Lower leg skin (tissue), 4 donors: ENCODE measurements around the gene NFX1. TPM values are rescaled to one million over a fixed set of nuclear protein-coding genes. Genes with fewer than 3 reads are reported as not detected.
"Not testable (repeated sequence)": the region's sequence is repeated elsewhere in the genome, so short reads cannot be mapped to it uniquely, and the experiment has no call there.

ENCODE experiments used
- DNase-seq, 2 donors: peaks; one replicate each; pipeline ENCODE4 v3.0.0-alpha.2; 2019; ENCODE audit warnings: low spot score in 2 of 2
- H3K4me3 ChIP-seq: fragments of 200-600 bp; sonication (generic); 2 replicates; pipeline ENCODE4 v1.5.1; 2017; ENCODE audit warnings: mild to moderate bottlenecking, low read depth; ENCODE audit not compliant: poor library complexity, severe bottlenecking
- CTCF ChIP-seq, 3 donors: fragments of 450-650 bp; IDR thresholded peaks; one replicate each; pipeline ENCODE4 v1.5.1; 2016; ENCODE audit warnings: antibody characterized with exemption in 3 of 3, mild to moderate bottlenecking in 3 of 3, moderate library complexity in 2 of 3
- POLR2A ChIP-seq, 2 donors: fragments of 450-650 bp; IDR thresholded peaks; one replicate each; pipeline ENCODE4 v1.6.1; 2016 to 2017; ENCODE audit warnings: antibody characterized with exemption in 2 of 2, mild to moderate bottlenecking in 1 of 2, moderate library complexity in 1 of 2
- WGBS, 2 donors: methylation state at CpG; one replicate each; pipeline ENCODE4 v1.1.5; 2018; 5-methylcytosine and 5-hydroxymethylcytosine counted together
- intact Hi-C: fragments of 100-400 bp; cut with DNase I; formaldehyde crosslinking; loops from one replicate; pipeline ENCODE4 v1.15.0; 2023; ENCODE audit warnings: low total_unique reads
- total RNA-seq, 4 donors: library from RNA; depleted of rRNA; stranded (reverse); fragments of >200 nt; gene quantifications; one replicate each; pipeline ENCODE4 v1.1.0, GENCODE V29; 2016

NFX1 gene
- total RNA-seq, 4 donors from 2014 or later, result 39.3 to 53.6 (median 47.1) TPM

DNA sequence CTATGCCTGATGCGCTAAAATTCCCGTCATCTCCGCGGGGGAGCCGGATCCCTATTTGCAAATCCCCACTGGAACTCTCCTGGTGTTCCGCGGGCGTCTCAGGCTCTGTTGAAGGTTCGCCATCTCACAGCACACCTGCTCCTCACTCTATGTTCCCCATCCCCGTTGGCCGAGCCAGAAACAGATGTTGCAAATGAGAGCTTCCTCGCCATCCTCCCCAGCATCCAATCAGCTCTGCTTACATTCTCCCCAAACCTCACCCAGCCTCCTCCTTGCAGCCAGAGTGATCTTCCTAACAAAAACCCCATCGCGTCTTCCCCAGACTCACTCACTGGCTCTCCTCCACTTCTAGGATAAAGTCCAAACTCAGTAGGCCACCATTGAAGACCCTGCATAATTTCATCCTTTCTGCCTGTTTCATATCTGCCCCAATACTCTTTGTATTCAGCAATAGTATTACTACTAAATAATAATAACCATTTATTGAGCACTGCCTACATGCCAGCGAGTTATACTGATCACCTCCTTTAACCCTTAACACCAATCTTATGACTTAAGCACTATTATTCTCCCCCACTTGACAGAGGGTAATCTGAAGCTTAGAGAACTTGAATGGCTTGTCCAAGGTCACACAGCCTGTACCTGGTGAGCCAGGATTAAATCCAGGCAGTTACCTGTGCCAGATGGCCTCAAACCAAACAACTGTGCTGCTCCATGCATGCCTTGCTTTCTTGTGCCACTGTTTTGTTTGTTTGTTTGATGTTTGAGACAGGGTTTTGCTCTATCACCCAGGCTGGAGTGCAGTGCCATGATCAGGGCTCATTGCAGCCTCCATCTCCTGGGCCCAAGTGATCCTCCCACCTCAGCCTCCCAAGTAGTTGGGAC lies 98.0 kb downstream of the NFX1 start:
- no peak for DNase-seq
- TF ChIP-seq CTCF (IDR thresholded peaks at IDR 0.05) (no peak), POLR2A (IDR thresholded peaks at IDR 0.05) (no peak)
- WGBS, 2 donors, result 81 to 85% methylated on average over 15 of the region's 15 CpGs
- intact Hi-C loops, result no loop called here
- no peak overlapping the region for H3K4me3 ChIP-seq

- 20 to 24% methylated on average over 9 of the region's 9 CpGs for WGBS, 2 donors
- H3K4me3 ChIP-seq, intact Hi-C loops: not testable (repeated sequence)
- DNase-seq, result peak in 1 of 2 donors; percentile 45
These were observed 100.9 kb downstream of the NFX1 start for GRCh38 chr9:33391111-33391771.

- DNase-seq, intact Hi-C loops: not testable (repeated sequence)
- 64 to 65% methylated on average over 7 of the region's 7 CpGs for WGBS, 2 donors
These were observed 102.3 kb downstream of the NFX1 start for GRCh38 chr9:33392591-33393021.

DNA sequence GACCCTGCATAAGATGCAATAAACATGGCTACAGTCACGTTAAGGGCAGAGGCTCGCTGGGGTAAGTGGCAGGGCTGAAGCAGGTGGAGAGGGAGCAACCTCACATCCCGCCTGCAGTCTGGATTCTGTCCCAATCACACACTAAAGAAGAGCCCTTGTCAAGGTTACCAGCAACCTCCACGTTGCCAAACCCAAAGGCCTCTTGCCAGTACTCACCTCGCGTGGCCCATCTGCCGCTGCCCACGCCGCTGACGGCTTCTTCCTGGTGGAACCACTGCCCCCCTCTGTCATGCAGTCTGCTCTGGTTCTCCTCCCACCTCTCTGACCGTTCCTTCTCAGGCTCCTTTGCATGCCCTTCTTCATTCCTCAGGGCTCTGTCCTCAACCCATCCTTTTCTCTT lies 103.3 kb downstream of the NFX1 start:
- DNase-seq, result no peak
- intact Hi-C loops, result no loop called here
- H3K4me3 ChIP-seq, result no peak overlapping the region
- 68 to 70% methylated on average over 11 of the region's 11 CpGs for WGBS, 2 donors
- TF ChIP-seq CTCF (IDR thresholded peaks at IDR 0.05) (no peak), POLR2A (IDR thresholded peaks at IDR 0.05) (no peak)

More at GRCh38 chr9:33392591-33393021, 102.3 kb downstream of the NFX1 start:
- H3K4me3 ChIP-seq, result not testable (repeated sequence)

GRCh38 chr9:33393986-33394385 lies 103.7 kb downstream of the NFX1 start:
- intact Hi-C loops, H3K4me3 ChIP-seq, DNase-seq: not testable (repeated sequence)
- 53 to 77% methylated on average over 3 of the region's 3 CpGs for WGBS, 2 donors

DNA sequence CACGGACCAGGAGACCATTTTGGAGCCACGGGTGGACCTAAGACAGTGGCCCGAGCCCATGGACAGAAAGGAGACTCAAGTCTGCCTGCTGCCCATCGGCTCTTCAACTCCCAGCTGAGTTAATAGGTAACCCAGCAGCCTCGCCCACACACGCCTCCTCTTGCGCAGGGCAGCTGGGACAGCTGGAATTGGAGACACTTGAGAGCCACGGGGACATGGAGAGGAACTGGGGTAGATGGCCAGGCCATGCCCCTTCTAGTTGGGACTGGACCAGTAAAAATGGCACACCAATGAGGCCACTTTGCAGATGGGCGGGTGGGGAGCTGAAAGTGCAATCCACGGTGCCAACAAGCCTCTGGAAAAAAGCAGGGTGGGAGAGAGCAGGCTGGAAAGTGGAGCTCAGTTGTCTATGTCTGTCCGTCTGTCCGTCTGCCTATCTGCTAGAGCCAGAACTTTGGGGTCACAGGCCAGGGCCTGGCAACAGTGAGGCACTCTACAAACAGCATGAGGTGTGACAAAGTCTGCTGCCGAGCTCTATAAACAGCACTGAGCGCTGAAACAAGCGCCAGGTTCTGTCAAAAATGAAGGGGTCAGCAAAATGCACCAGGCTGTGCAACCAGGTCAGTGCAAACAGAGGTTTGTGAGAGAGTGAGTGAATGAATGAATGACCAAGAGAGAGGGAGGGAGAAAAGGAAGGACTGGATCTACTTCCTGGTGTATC lies 105.0 kb downstream of the NFX1 start:
- 87 to 89% methylated on average over 14 to 15 of the region's 15 CpGs for WGBS, 2 donors
- DNase-seq, H3K4me3 ChIP-seq, intact Hi-C loops: not testable (repeated sequence)

GRCh38 chr9:33397801-33398200 lies 107.5 kb downstream of the NFX1 start:
- WGBS, 2 donors, result 78 to 90% methylated on average over 3 of the region's 4 CpGs

DNA sequence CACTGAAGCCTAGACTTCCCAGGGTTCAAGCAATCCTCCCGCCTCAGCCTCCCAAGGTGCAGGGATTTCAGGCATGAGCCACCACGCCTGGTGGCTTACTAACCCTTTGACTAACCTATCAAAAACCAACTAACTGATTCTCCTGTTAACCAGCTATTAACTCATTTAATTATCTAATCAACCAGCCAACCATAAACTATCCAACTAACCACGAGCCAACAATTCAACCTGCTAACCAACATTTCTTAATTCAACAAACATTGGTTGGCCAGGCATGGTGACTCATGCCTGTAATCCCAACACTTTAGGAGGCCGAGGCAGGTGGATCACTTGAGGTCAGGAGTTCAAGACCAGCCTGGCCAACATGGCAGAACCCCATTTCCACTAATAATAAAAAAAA lies 108.7 kb downstream of the NFX1 start:
- WGBS, 2 donors, result 75 to 86% methylated on average over 4 of the region's 4 CpGs
- intact Hi-C loops, H3K4me3 ChIP-seq, DNase-seq: not testable (repeated sequence)

More at GRCh38 chr9:33397801-33398200, 107.5 kb downstream of the NFX1 start:
- intact Hi-C loops, H3K4me3 ChIP-seq, DNase-seq: not testable (repeated sequence)

DNA sequence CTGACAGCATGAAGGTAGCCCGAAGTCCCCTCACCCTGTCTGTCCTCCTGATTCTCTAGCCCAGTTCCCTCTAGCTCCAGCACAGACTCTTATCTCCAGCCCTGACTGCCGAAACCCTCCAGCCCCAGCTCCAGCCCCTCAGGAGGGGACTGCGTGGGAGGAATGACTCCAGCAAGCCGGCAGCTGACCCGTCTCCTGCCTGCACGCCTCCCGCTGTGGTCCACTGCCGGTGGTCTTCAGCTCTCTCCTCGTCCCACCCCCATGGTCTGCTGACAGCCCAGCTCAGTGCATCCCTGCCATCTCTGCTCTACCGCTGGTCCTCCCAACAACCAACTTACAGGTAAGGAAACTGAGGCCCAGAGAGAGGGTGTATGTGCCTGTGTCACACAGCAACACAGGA lies 111.5 kb downstream of the NFX1 start:
- not testable (repeated sequence) for DNase-seq, H3K4me3 ChIP-seq
- WGBS, 2 donors, result 84 to 88% methylated on average over 10 of the region's 10 CpGs
- intact Hi-C loops, result loop anchor here (5.0 kb wide), 1 partner anchor 65 kb away; no protein-coding TSS in a partner anchor

- H3K4me3 ChIP-seq, DNase-seq: not testable (repeated sequence)
- WGBS, 2 donors, result 73 to 83% methylated on average over 4 to 10 of the region's 10 CpGs
- intact Hi-C loops, result loop anchor here (5.0 kb wide), 1 partner anchor 65 kb away; no protein-coding TSS in a partner anchor
These were observed 112.1 kb downstream of the NFX1 start, which contains the start of gene AQP7 for GRCh38 chr9:33402371-33402770. Gene AQP7, minus strand, starts transcription at chr9:33402568. Its CDS starts 1,306 bp downstream, at chr9:33401262.
